ENCODE data around the gene ZNF462. TPM values are rescaled to one million over a fixed set of nuclear protein-coding genes. Genes with fewer than 3 reads are reported as not detected.

Gene ZNF462
- total RNA-seq, 2 donors from 2014 or later: 0.67 to 2.6 TPM

DNA sequence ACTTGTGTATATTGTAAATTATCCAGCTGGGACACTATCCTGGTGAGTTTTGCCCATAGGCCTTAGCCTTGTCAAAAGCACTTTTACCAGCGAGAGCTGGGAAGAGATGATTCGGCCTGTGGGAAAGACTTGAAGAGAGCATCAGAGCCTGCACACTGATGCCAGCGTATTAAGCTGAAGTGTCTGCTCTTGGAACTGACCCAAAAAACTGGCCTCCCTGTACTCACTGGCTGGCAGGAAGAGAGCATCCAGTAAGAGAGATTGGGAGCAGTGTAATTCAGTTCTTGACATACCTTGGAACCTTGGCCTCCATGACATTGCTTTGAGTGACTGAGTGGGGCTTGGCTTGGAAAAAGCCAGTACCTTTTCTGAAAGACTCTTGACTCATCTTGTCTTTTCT is 73.7 kb downstream of the ZNF462 start:
- ATAC-seq (replicated peaks): no peak
- Mint-ChIP-seq H3K4me1 (no peaks in the 10 kb centered on the region), H3K9me3 (peaks cover 15% of the 10 kb centered on the region), H3K27me3 (no peaks in the 10 kb centered on the region), H3K4me3 (no peak overlapping the region), H3K36me3 (ENCODE audit: low read depth) (no peaks in the 10 kb centered on the region), H3K27ac (no peak overlapping the region)

DNA sequence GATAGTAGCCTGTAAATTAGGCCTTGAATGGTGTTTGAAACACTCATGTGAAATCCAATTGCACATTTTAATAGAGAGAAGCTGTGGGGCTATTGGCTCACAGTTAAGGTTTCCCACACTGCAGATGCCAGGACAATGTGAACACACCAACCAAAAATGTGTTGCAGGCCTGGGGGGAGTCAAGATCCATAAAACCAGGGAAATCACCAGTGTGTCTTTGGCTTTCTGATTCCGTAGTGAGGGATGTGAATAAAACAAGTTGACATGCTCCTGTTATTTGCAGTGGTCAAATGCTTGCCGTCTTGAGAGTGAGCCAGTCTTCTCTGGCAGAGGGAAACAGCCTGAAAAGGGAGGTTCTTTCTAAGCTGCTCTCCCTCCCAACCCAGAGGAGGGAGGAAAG is 79.0 kb downstream of the ZNF462 start:
- H3K4me1 Mint-ChIP-seq: no peaks in the 10 kb centered on the region
- no peak overlapping the region for H3K27ac Mint-ChIP-seq
- H3K9me3 Mint-ChIP-seq: peaks cover 8% of the 10 kb centered on the region
- no peak for ATAC-seq (replicated peaks)
- H3K27me3 Mint-ChIP-seq: no peaks in the 10 kb centered on the region
- H3K36me3 Mint-ChIP-seq (ENCODE audit: low read depth): no peaks in the 10 kb centered on the region
- H3K4me3 Mint-ChIP-seq: no peak overlapping the region

DNA sequence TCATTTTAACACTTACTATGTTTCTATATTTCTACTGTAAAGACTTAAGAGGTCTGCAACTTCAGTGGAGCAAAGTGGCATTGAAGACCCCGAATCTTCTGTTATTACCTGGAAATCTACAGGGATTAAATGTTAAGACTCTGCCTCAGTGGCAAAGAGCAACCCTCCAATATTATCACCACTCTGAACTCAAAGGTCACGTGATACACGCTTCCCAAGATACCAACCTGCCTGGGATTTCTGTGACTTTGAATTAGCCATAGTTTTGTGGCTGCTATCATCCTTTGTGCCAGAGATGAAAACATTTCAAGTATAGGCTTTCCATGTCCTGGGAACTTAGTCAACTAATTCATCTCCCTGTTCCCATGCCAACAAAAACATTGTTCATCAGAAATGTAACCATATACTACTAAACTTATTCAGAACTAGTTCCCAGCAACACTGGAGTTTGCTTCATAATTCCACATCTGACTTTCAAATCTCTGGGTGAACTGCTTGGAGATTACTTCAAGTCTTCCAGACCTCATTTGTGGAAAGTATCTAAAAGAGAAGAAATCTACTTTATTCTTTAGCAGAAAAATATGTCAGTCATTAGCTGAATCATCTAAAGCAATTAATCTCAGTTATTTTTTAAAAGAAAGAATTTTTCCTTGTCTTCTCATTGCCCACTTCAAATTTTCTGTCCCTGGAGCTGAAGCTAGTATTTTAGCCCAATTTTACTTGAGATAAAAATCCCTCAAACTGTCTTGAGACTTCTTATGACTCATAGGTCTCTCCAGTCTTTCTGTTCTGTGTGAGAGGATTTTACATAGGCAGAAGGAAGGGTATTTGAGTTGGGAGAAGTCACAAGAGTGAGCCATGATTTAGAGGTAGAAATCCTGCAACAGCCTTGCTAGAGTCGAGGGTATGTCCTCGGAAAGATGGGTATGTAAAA is 83.0 kb downstream of the ZNF462 start:
- H3K27me3 Mint-ChIP-seq: no peaks in the 10 kb centered on the region
- H3K9me3 Mint-ChIP-seq: peaks cover 4% of the 10 kb centered on the region
- no peak overlapping the region for H3K27ac Mint-ChIP-seq
- no peaks in the 10 kb centered on the region for H3K36me3 Mint-ChIP-seq (ENCODE audit: low read depth)
- ATAC-seq (replicated peaks): no peak
- H3K4me1 Mint-ChIP-seq: no peaks in the 10 kb centered on the region
- H3K4me3 Mint-ChIP-seq: no peak overlapping the region

DNA sequence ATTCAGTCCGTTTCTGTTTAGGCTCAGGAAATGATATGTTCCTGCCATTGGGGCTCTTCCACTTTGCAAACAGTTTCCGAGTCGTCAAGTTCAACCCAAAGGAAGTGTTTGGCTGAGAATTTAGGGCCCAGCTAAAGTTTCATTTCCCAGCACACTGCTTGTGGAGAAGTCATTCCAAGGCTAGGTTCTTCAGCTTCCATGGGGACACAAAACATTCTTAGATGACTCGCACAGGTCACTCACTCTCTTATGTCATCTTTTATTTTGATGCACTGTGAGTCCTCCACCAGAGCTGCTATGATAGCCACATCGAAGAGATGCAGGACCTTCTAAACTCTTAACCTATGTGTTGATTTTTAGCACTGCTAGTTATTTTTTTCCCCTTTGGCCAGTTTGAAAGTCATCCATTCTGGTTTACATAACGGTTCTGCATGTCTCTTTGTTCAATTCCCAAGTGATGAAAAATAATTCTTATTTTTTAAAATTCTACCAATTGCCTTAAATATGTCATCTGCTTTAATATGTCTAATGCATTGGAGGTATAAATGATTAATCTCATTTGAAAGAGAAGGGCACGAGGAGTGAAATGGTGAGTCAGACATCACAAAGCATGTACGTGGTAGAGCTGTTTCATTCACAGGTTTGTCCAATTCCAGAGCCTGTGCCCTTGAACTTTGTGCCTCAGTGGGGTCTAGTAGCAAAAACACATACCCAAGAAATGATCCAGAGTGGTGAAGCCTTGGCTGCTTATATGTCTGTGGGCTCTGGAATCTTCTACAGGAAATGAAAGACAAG is 84.3 kb downstream of the ZNF462 start:
- Mint-ChIP-seq H3K4me3 (no peak overlapping the region), H3K9me3 (peaks cover 4% of the 10 kb centered on the region), H3K4me1 (no peaks in the 10 kb centered on the region), H3K27ac (no peak overlapping the region), H3K27me3 (no peaks in the 10 kb centered on the region), H3K36me3 (ENCODE audit: low read depth) (no peaks in the 10 kb centered on the region)
- no peak for ATAC-seq (replicated peaks)

DNA sequence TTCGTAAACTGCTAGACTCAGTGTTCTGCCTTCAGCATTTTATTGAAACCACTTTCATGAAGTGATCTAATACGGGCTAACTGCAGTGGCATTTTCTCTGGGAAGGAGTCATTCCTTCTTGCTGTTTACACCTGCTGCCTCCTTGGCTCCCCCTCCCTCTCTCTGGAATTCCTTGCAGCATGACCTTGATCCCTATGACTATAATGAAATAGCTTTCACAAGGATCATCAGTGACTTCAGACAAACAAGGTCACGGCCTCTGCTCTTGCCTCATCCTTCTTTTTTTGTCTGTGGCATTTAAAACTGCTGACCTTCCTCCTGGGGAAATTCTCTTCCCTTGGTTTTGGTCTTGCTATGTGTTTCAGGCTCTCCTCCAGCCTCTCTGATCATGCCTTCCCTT is 90.2 kb downstream of the ZNF462 start:
- Mint-ChIP-seq H3K9me3 (peaks cover 12% of the 10 kb centered on the region), H3K4me1 (no peaks in the 10 kb centered on the region), H3K27ac (no peak overlapping the region), H3K4me3 (no peak overlapping the region), H3K27me3 (no peaks in the 10 kb centered on the region), H3K36me3 (ENCODE audit: low read depth) (no peaks in the 10 kb centered on the region)
- ATAC-seq (replicated peaks): no peak

DNA sequence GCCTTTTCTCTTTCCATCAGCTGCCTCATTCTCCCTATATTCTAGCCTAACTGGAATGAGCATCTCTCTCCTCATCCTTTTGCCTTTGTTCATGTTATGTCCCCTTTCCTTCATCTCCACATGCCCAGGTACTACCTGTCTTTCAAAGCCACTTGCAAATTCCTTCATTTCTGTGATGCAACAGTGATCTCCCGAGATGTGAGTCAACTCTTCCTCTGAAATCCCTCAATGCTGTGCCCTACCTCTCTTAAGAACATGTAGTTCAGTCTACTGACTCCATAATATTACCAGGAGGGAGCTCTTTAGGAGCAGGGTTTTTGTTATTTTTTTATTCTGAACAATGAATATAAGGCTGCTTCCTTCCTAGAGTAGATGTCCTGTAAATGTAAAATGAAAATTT is 91.6 kb downstream of the ZNF462 start:
- H3K27ac Mint-ChIP-seq: no peak overlapping the region
- no peaks in the 10 kb centered on the region for H3K27me3 Mint-ChIP-seq
- peaks cover 12% of the 10 kb centered on the region for H3K9me3 Mint-ChIP-seq
- ATAC-seq (replicated peaks): no peak
- H3K36me3 Mint-ChIP-seq (ENCODE audit: low read depth): no peaks in the 10 kb centered on the region
- no peak overlapping the region for H3K4me3 Mint-ChIP-seq
- no peaks in the 10 kb centered on the region for H3K4me1 Mint-ChIP-seq

DNA sequence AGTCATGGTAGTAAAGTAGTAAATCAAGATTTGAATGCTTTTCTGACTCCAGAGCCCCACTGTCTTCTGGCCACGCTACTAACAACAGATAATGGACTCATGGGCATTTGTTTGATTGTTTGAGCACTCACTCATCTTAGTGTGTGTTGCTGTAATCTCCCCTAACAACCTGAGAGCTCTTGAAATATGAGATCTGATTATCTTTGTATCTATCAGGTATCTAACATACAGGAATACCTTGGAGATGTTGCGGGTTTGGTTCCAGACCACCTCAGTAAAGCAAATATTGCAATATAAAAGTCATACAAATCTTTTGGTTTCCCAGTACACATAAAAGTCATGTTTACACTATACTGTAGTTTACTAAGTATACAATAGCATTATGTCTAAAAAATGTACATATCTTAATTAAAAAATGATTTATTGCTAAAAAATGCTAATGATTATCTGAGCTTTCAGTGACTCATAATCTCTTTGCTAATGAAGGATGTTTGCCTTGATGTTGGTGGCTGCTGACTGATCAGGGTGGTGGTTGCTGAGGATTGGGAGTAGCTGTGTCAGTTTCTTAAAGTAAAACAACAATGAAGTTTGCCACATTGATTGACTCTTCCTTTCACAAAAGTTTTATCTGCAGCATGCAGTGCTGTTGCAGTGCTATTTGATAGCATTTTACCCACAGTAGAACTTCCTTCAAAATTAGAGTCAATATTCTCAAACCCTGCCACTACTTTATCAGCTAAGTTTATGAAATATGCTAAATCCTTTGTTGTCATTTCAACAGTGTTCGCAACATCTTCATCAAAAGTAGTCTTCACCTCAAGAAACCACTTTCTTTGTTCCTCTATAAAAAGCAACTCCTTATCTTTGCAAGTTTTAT is 92.2 kb downstream of the ZNF462 start:
- H3K36me3 Mint-ChIP-seq (ENCODE audit: low read depth): no peaks in the 10 kb centered on the region
- ATAC-seq (replicated peaks): no peak
- H3K9me3 Mint-ChIP-seq: peaks cover 12% of the 10 kb centered on the region
- H3K27ac Mint-ChIP-seq: no peak overlapping the region
- H3K27me3 Mint-ChIP-seq: no peaks in the 10 kb centered on the region
- H3K4me1 Mint-ChIP-seq: no peaks in the 10 kb centered on the region
- no peak overlapping the region for H3K4me3 Mint-ChIP-seq

DNA sequence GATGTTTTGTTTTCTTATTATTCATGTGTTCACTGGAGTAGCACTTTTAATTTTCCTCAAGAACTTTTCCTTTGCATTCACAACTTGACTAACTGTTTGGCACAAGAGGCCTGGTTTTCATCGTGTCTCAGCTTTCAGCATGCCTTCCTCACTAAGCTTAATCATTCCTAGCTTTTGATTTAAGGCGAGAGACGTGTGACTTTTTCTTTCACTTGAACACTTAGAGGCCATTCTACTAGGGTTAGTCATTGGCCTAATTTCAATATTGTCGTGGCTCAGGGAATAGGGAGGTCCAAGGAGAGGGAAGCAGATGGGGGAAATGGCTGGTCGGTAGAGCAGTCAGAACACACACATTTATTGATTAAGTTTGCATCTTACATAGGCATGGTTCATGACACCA is 94.0 kb downstream of the ZNF462 start:
- Mint-ChIP-seq H3K9me3 (peaks cover 17% of the 10 kb centered on the region), H3K27me3 (no peaks in the 10 kb centered on the region), H3K27ac (no peak overlapping the region), H3K4me1 (no peaks in the 10 kb centered on the region), H3K4me3 (no peak overlapping the region), H3K36me3 (ENCODE audit: low read depth) (no peaks in the 10 kb centered on the region)
- no peak for ATAC-seq (replicated peaks)

DNA sequence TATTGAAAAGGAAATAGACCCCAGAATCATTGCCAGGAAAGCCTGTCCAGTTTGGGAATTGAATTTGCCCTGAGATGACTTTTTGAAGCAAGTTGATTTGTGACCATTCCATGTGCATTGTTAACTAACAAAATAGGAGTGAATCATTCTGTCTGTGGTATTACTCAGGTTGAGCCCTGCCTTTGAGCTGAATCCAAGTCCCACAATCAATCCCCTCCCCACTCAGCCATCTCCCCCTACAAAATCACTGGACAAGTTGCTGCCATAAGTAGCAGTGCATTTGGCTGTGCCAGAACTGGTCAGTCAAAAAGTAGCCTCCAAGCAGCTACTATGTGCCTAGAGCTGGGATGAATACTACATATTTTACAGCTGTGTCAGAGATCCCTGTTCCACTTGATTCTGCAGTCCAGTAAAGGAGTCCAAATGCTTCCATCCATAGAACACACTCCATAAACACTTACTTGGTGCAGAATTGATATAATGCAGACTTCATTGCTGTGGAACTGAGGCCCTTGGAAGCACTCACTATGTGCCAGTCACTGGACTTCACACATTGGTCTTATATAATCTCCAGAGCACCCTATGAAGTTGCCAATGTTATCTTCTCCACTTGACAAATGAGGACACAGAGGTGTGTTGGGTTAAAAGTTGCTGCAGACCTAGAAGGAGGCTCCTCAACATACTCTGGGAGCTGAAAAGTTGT is 96.1 kb downstream of the ZNF462 start:
- no peaks in the 10 kb centered on the region for H3K27me3 Mint-ChIP-seq
- H3K4me1 Mint-ChIP-seq: no peaks in the 10 kb centered on the region
- peaks cover 11% of the 10 kb centered on the region for H3K9me3 Mint-ChIP-seq
- no peak overlapping the region for H3K4me3 Mint-ChIP-seq
- no peak overlapping the region for H3K27ac Mint-ChIP-seq
- no peaks in the 10 kb centered on the region for H3K36me3 Mint-ChIP-seq (ENCODE audit: low read depth)
- no peak for ATAC-seq (replicated peaks)

DNA sequence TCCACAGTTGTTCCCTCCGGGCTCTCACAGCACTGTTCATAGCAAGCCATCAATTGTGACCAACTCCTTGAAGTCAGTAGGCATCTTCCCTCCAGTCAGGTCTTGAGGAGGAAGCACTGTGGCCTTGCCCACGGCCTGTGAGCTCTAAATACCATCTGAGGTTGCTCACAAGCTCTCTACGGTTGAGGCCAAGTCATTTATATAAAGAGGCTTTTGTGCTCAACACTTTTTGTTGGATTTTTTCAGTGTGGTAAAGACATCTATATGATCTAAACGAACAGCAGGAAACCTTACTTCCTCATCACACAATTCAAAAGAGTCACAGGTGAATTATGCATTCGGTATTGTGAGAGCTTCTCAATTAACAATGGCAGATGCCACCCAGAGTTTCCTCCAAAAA is 97.3 kb downstream of the ZNF462 start:
- H3K27ac Mint-ChIP-seq: no peak overlapping the region
- no peaks in the 10 kb centered on the region for H3K27me3 Mint-ChIP-seq
- peaks cover 14% of the 10 kb centered on the region for H3K9me3 Mint-ChIP-seq
- no peaks in the 10 kb centered on the region for H3K36me3 Mint-ChIP-seq (ENCODE audit: low read depth)
- ATAC-seq (replicated peaks): no peak
- no peaks in the 10 kb centered on the region for H3K4me1 Mint-ChIP-seq
- H3K4me3 Mint-ChIP-seq: no peak overlapping the region

DNA sequence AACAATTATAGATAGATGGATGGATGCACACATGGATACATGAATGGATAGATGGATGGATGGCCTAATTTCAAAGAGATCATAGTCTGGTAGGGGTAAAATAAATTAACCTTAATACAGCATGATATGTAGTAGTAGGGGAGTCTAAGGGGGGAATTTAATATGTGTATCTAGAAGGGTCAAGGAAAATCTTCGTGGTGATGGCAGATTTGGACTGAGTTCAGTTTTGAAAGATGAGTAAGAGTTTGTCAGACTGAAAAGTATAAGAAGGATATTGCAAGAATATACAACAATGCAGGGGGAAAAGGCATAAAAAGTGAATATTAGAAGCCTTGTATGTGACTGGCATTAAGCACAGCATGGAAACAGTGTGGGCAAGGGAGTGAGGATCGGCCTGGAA is 98.7 kb downstream of the ZNF462 start:
- ATAC-seq (replicated peaks): no peak
- peaks cover 9% of the 10 kb centered on the region for H3K9me3 Mint-ChIP-seq

DNA sequence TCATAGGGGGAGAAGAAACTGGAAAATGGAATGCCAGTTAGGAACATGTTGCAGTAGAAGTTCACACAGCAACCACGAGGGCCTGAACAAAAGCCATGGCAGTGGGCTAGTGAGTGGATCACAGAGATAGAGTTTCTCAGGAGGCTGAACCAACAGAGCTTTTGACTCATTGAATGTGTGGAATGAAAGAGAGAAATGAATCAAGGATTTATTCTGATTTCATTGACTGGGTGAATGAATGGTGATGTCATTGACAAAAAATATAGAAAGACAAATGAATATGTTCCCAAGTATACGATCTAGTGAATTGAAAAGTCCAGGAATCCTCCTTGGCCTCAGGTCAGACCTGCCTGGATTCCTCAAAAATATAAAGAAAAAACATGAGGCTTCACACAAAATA is 99.2 kb downstream of the ZNF462 start:
- no peaks in the 10 kb centered on the region for H3K36me3 Mint-ChIP-seq (ENCODE audit: low read depth)
- no peaks in the 10 kb centered on the region for H3K27me3 Mint-ChIP-seq
- no peaks in the 10 kb centered on the region for H3K4me1 Mint-ChIP-seq
- H3K9me3 Mint-ChIP-seq: peaks cover 12% of the 10 kb centered on the region
- H3K27ac Mint-ChIP-seq: no peak overlapping the region
- no peak overlapping the region for H3K4me3 Mint-ChIP-seq
- no peak for ATAC-seq (replicated peaks)

More for the DNA sequence above, 98.7 kb downstream of the ZNF462 start:
- no peaks in the 10 kb centered on the region for H3K4me1 Mint-ChIP-seq
- no peaks in the 10 kb centered on the region for H3K36me3 Mint-ChIP-seq (ENCODE audit: low read depth)
- H3K4me3 Mint-ChIP-seq: no peak overlapping the region
- no peak overlapping the region for H3K27ac Mint-ChIP-seq
- no peaks in the 10 kb centered on the region for H3K27me3 Mint-ChIP-seq

DNA sequence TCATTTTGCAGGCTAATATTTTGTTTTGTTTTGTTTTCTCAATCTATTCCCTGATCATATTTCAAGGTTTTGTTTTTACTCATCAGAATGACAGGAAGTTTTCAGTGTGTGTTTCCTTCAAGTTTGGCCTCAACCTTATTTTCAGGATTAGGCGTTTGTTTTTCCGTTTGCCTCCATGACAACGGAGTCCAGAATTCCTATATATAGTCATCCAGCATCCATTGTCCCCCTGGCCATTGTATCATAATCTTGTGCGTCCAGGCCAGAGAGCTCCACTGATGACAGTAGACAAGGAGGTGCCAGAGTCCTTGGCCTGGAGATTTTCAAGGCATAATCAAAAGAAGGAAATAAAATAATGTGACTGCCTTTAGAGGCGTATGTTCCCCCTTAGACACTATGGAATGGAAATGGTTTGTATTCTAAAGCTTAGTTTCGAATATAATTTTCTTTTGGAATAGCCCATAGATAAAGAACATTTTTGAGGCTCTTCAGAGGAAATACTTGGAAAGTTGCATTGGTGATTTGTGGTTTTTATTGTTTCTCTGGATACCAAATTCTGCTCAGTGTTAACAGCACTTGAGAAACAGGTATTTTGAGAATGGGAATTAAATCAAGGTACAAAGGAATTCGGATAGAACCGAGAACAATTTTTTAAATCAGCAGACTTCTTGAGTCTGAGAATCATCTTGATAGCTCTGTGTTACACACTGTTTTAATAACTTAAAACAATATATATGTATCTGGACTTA is 99.8 kb downstream of the ZNF462 start:
- Mint-ChIP-seq H3K4me1 (no peaks in the 10 kb centered on the region), H3K9me3 (peaks cover 13% of the 10 kb centered on the region), H3K36me3 (ENCODE audit: low read depth) (no peaks in the 10 kb centered on the region), H3K4me3 (no peak overlapping the region), H3K27ac (no peak overlapping the region), H3K27me3 (no peaks in the 10 kb centered on the region)
- no peak for ATAC-seq (replicated peaks)

Data from activated T-helper 17 cell treated with anti-CD3 and anti-CD28 coated beads, Interleukin-2, amount 50 U/mL, for 72 hours (primary cell).